Vagina (tissue), 2 donors: ENCODE measurements around the gene STT3B.

ENCODE experiments used
- CTCF ChIP-seq, 3 experiments: fragments of 450-650 bp in 2 of 3; fragments of 200-600 bp in 1 of 3; sonication (generic) in 1 of 3; IDR thresholded peaks; one replicate each; pipeline ENCODE4 v1.5.1; 2017 to 2019; ENCODE audit warnings: antibody characterized with exemption in 3 of 3, mild to moderate bottlenecking in 2 of 3, moderate library complexity in 2 of 3
- POLR2A ChIP-seq, 2 donors: fragments of 450-650 bp; IDR thresholded peaks; one replicate each; pipeline ENCODE4 v1.6.1; 2017; ENCODE audit warnings: antibody characterized with exemption in 2 of 2, mild to moderate bottlenecking in 2 of 2, moderate library complexity in 2 of 2

- no peak for TF ChIP-seq CTCF (IDR thresholded peaks at IDR 0.05)
- no peak for TF ChIP-seq POLR2A (IDR thresholded peaks at IDR 0.05)
These were observed 8.4 kb downstream of the STT3B start for GRCh38 chr3:31541089-31541488.
